OCI-LY3 (cell line): ENCODE measurements around the gene RXFP4.
A peak's percentile ranks its signal among the peaks of the same experiment; 100 is the strongest.
"Not testable (repeated sequence)": the region's sequence is repeated elsewhere in the genome, so short reads cannot be mapped to it uniquely, and the experiment has no call there.

Experiments used
- H2AFZ ChIP-seq: fragments of 200-600, 300-600 bp; shearing (Covaris generic); 2 replicates; pipeline ENCODE4 v1.6.0; 2014; ENCODE audit warnings: antibody characterized with exemption, low read depth, low read length
- H3K27ac ChIP-seq: fragments of 200-600, 300-600 bp; sonication (generic); 2 replicates; pipeline ENCODE4 v1.5.1; 2014; ENCODE audit warnings: mild to moderate bottlenecking, low read length, moderate library complexity, mixed read lengths
- H3K27me3 ChIP-seq: fragments of 200-600, 300-600 bp; sonication (generic); 2 replicates; pipeline ENCODE4 v1.6.1; 2014; ENCODE audit warnings: low read depth, low read length, mixed read lengths
- H3K36me3 ChIP-seq: fragments of 200-600, 300-600 bp; sonication (generic); replicated peaks from 2 replicates; pipeline ENCODE3; 2014; ENCODE audit warnings: low read depth, low read length, mixed read lengths
- H3K4me1 ChIP-seq: fragments of 300-600, 200-600 bp; sonication (generic); 2 replicates; pipeline ENCODE4 v1.6.1; 2014; ENCODE audit warnings: low read length, mixed read lengths
- H3K4me2 ChIP-seq: fragments of 200-600, 300-600 bp; sonication (generic); 2 replicates; pipeline ENCODE4 v1.6.1; 2014; ENCODE audit warnings: low read length, mixed read lengths
- H3K4me3 ChIP-seq: fragments of 300-600, 200-600 bp; sonication (generic); 2 replicates; pipeline ENCODE4 v1.5.1; 2014; ENCODE audit warnings: antibody characterized with exemption, mild to moderate bottlenecking, low read length, moderate library complexity
- H3K79me2 ChIP-seq: fragments of 300-600, 200-600 bp; shearing (Covaris generic); 2 replicates; pipeline ENCODE4 v1.6.1; 2014; ENCODE audit warnings: mild to moderate bottlenecking, low read length, mixed read lengths
- H3K9ac ChIP-seq: fragments of 300-600, 200-600 bp; shearing (Covaris generic); 2 replicates; pipeline ENCODE4 v1.6.0; 2014; ENCODE audit warnings: mild to moderate bottlenecking, low read length, moderate library complexity
- H3K9me3 ChIP-seq: fragments of 200-600, 300-600 bp; shearing (Covaris generic); 2 replicates; pipeline ENCODE4 v1.6.1; 2014; ENCODE audit warnings: low read length, mixed read lengths; ENCODE audit not compliant: insufficient read depth
- H4K20me1 ChIP-seq: fragments of 200-600, 300-600 bp; sonication (generic); 2 replicates; pipeline ENCODE4 v1.6.1; 2016; ENCODE audit warnings: low read length, mixed read lengths; ENCODE audit not compliant: insufficient read depth
- CTCF ChIP-seq: fragments of 200-600, 300-600 bp; sonication (generic); IDR thresholded peaks from 2 replicates; pipeline ENCODE4 v1.5.1; 2014; ENCODE audit warnings: antibody characterized with exemption, low read length, low read depth
- EZH2phosphoT487 ChIP-seq: fragments of 200-600 bp; shearing (Covaris generic); IDR thresholded peaks from 2 replicates; pipeline ENCODE4 v1.6.1; 2018; ENCODE audit warnings: antibody characterized with exemption, mixed run types, low read depth

The RXFP4 gene

GRCh38 chr1:155983191-155984024 is 42.0 kb downstream of the RXFP4 start:
- H4K20me1 ChIP-seq: no peaks in the 10 kb centered on the region
- H3K4me1 ChIP-seq: peaks cover 44% of the 10 kb centered on the region
- peaks cover 11% of the 10 kb centered on the region for H3K36me3 ChIP-seq
- no peaks in the 10 kb centered on the region for H3K9me3 ChIP-seq
- H3K9ac ChIP-seq: no peak overlapping the region
- H3K27ac ChIP-seq: no peak overlapping the region
- H2AFZ ChIP-seq: no peak overlapping the region
- TF ChIP-seq CTCF (peak; percentile 43), EZH2phosphoT487 (no peak)
- 0 out of 2 replicates have a peak overlapping the region, but pooled peaks have one; percentile 8 for H3K4me2 ChIP-seq
- H3K4me3 ChIP-seq: no peak overlapping the region
- peaks cover 36% of the 10 kb centered on the region for H3K79me2 ChIP-seq
- no peaks in the 10 kb centered on the region for H3K27me3 ChIP-seq

GRCh38 chr1:155984341-155984740 is 42.9 kb downstream of the RXFP4 start:
- H3K27ac ChIP-seq: no peak overlapping the region
- no peak overlapping the region for H3K9ac ChIP-seq
- H3K4me2 ChIP-seq: no peak overlapping the region

GRCh38 chr1:155984903-155985645 is 43.6 kb downstream of the RXFP4 start:
- H3K27me3 ChIP-seq, H2AFZ ChIP-seq, H3K4me3 ChIP-seq, H4K20me1 ChIP-seq, H3K9me3 ChIP-seq, H3K27ac ChIP-seq, H3K9ac ChIP-seq, H3K4me2 ChIP-seq: not testable (repeated sequence)
- Histone ChIP-seq H3K79me2 (peaks cover 19% of the 10 kb centered on the region), H3K4me1 (peaks cover 47% of the 10 kb centered on the region), H3K36me3 (peaks cover 11% of the 10 kb centered on the region)

More at GRCh38 chr1:155984341-155984740, 42.9 kb downstream of the RXFP4 start:
- Histone ChIP-seq H2AFZ (no peak overlapping the region), H3K4me1 (peaks cover 48% of the 10 kb centered on the region), H3K27me3 (no peaks in the 10 kb centered on the region), H3K4me3 (no peak overlapping the region), H3K9me3 (no peaks in the 10 kb centered on the region), H4K20me1 (no peaks in the 10 kb centered on the region), H3K79me2 (peaks cover 26% of the 10 kb centered on the region), H3K36me3 (peaks cover 11% of the 10 kb centered on the region)
- TF ChIP-seq EZH2phosphoT487: no peak

- peak overlapping the region; percentile 54 for H3K4me3 ChIP-seq
- no peak for TF ChIP-seq EZH2phosphoT487
- TF ChIP-seq CTCF: peak; percentile 97
- H3K79me2 ChIP-seq: no peaks in the 10 kb centered on the region
- H3K36me3 ChIP-seq: no peaks in the 10 kb centered on the region
- peak overlapping the region; percentile 62 for H3K4me2 ChIP-seq
- no peaks in the 10 kb centered on the region for H3K27me3 ChIP-seq
- no peaks in the 10 kb centered on the region for H3K9me3 ChIP-seq
- H3K4me1 ChIP-seq: peaks cover 23% of the 10 kb centered on the region
- no peaks in the 10 kb centered on the region for H4K20me1 ChIP-seq
- H3K9ac ChIP-seq: peak overlapping the region; percentile 50; the same call in 1 of the 2 replicates
- H2AFZ ChIP-seq: peak overlapping the region; percentile 61; the same call in 1 of the 2 replicates
- H3K27ac ChIP-seq: peak overlapping the region; percentile 64
These were observed 48.0 kb downstream of the RXFP4 start for GRCh38 chr1:155989242-155990004.
